Right lobe of liver (tissue), 4 donors: Measurements from ENCODE around the gene ZNF385A.

Experiments used
- POLR2A ChIP-seq: fragments of 450-650 bp; IDR thresholded peaks from one replicate; pipeline ENCODE4 v1.6.1; 2017; ENCODE audit warnings: antibody characterized with exemption, mild to moderate bottlenecking
- TF ChIP-seq, protein P1 (sequence below), 4 donors: fragments of 200-600 bp in 3 of 4; fragments of 450-650 bp in 1 of 4; IDR thresholded peaks; one replicate each; pipeline versions ENCODE4 v1.5.1 to v1.8.0; 2016 to 2022; ENCODE audit warnings: antibody characterized with exemption in 4 of 4, mild to moderate bottlenecking in 2 of 4
- donor health status: DM: no; HTN: no; CAD: no.
- donor health status: DM: no; HTN: no; CAD: no.
- donor health status: DM: no; HTN: yes; CAD: no.

DNA sequence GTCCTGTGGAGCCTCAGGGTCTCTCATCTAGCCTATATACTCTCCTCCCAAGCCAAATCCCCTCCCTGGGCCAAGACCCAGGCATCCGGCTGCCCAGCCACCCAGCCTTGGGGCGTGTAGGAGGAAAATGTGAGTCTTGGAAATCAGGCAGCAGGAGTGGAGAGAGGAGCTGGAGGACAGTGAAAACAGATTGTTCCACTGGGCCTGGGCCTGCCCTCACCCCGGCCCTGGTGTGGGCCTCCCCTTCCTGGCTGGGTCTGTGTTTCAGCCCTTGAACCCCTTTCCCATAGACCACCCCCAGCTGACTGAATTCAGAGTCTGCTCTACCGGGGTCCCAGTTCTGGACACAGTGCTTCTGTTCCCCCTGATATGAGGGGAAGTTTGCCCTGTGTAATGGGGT lies 27.8 kb upstream of the ZNF385A start:
- TF ChIP-seq, protein P1, sequence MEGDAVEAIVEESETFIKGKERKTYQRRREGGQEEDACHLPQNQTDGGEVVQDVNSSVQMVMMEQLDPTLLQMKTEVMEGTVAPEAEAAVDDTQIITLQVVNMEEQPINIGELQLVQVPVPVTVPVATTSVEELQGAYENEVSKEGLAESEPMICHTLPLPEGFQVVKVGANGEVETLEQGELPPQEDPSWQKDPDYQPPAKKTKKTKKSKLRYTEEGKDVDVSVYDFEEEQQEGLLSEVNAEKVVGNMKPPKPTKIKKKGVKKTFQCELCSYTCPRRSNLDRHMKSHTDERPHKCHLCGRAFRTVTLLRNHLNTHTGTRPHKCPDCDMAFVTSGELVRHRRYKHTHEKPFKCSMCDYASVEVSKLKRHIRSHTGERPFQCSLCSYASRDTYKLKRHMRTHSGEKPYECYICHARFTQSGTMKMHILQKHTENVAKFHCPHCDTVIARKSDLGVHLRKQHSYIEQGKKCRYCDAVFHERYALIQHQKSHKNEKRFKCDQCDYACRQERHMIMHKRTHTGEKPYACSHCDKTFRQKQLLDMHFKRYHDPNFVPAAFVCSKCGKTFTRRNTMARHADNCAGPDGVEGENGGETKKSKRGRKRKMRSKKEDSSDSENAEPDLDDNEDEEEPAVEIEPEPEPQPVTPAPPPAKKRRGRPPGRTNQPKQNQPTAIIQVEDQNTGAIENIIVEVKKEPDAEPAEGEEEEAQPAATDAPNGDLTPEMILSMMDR (IDR thresholded peaks at IDR 0.05) = no peak
- no peak for TF ChIP-seq POLR2A
